HG03066 (cell line): ENCODE data around the gene TPRX1.

Experiments
- ATAC-seq: cut with Tn5 transposase; IDR thresholded peaks from one replicate; pipeline ENCODE4 v1.9.1; 2021; ENCODE audit warnings: low read depth; ENCODE audit not compliant: unreplicated experiment

Gene TPRX1

DNA sequence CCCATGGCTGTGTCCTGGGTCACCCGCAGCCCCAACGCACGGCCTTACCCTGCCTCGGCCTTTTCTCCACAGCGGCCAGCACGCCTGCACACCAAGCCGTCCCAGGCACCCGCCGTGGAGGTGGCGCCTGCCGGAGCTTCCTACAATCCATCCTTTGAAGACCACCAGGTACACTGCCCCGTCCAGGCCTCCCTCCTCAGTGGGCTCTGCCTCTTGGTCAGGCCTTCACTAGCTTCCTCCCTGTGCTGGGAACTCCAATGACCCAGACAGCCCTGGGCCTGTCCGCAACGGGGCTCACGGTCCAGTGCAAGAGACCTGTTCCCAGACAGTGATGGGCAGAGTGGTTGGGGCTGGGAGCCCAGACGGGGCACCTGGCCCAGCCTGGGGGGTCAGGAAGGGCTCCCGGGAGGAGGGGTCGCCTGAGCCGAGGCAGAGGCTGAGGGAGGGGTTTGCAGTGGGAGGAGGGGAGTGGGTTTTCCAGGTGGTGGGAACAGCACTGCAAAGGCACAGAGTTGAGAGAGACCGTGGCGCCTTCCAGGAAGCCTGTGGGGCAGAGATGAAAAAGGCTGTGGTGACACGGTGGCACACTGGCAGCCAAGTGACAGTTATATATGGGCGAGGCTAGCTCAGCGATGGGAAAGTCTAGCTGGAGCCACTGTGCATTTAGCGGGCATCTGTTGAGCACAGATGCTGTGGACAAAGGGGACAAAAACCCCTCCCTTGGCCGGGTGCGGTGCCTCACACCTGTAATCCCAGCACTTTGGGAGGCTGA, 51.7 kb downstream of the TPRX1 start:
- ATAC-seq: no peak
